Measurements from ENCODE around the gene DAB2IP. TPM values are rescaled to one million over a fixed set of nuclear protein-coding genes. Genes with fewer than 3 reads are reported as not detected.

DAB2IP gene
- total RNA-seq, 1 donor from 2014 or later: 0.75 TPM

DNA sequence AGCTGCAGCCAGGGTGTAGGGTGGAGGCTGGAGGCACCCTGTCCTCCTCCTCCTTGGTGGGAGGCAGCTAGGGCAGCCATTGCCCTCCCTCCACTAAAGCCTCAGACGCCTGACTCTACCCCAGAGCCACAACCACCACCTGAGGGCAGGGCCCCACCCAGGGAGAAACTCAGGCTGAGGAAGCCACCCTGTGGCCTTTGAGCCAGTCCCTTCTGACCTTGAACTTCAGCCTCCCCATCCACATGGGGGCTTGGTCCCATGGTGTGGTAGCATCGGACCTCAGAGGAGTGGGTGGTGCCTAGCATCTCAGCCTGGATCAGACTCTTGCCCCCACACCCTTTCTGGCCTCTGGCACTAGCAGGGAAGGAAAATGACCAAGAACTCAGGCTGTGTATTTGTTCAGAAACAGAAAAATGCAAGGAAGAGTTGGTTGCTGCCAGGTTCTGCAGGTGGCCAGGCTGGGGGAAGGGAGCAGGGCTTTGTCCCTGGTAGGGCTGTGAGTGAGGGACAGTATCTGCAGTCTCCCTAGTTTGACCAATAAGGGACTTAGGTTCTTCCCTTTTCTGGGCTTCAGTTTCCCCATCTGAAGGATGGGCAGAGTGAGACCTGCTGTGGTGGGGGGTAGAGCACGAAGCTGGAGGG lies 3.2 kb downstream of the DAB2IP start:
- H3K36me3 Mint-ChIP-seq (ENCODE audit: low read depth): no peaks in the 10 kb centered on the region
- H3K4me3 Mint-ChIP-seq: no peak overlapping the region
- ChIA-PET CTCF (no interaction called here), POLR2A (no interaction called here)
- no peak overlapping the region for H3K27ac Mint-ChIP-seq
- TF ChIP-seq, protein P1, sequence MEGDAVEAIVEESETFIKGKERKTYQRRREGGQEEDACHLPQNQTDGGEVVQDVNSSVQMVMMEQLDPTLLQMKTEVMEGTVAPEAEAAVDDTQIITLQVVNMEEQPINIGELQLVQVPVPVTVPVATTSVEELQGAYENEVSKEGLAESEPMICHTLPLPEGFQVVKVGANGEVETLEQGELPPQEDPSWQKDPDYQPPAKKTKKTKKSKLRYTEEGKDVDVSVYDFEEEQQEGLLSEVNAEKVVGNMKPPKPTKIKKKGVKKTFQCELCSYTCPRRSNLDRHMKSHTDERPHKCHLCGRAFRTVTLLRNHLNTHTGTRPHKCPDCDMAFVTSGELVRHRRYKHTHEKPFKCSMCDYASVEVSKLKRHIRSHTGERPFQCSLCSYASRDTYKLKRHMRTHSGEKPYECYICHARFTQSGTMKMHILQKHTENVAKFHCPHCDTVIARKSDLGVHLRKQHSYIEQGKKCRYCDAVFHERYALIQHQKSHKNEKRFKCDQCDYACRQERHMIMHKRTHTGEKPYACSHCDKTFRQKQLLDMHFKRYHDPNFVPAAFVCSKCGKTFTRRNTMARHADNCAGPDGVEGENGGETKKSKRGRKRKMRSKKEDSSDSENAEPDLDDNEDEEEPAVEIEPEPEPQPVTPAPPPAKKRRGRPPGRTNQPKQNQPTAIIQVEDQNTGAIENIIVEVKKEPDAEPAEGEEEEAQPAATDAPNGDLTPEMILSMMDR (IDR thresholded peaks at IDR 0.05): no peak
- no peak for DNase-seq
- intact Hi-C loops (cut with micrococcal nuclease): no loop called here
- no peak for ATAC-seq (ENCODE audit: low read depth)
- peaks cover 64% of the 10 kb centered on the region for H3K27me3 Mint-ChIP-seq
- H3K9me3 Mint-ChIP-seq: no peaks in the 10 kb centered on the region
- H3K4me1 Mint-ChIP-seq: peaks cover 17% of the 10 kb centered on the region

- TF ChIP-seq, protein P1 (IDR thresholded peaks at IDR 0.05): no peak
- H3K9me3 Mint-ChIP-seq: no peaks in the 10 kb centered on the region
- DNase-seq (no peak), ATAC-seq (ENCODE audit: low read depth) (no peak)
- POLR2A ChIA-PET: no interaction called here
- no peaks in the 10 kb centered on the region for H3K36me3 Mint-ChIP-seq (ENCODE audit: low read depth)
- intact Hi-C loops (cut with micrococcal nuclease): no loop called here
- CTCF ChIA-PET: no interaction called here
- peaks cover 62% of the 10 kb centered on the region for H3K27me3 Mint-ChIP-seq
- peaks cover 17% of the 10 kb centered on the region for H3K4me1 Mint-ChIP-seq
- no peak overlapping the region for H3K4me3 Mint-ChIP-seq
- H3K27ac Mint-ChIP-seq: no peak overlapping the region
Observed at GRCh38 chr9:121655231-121655755, 3.9 kb downstream of the DAB2IP start.

GRCh38 chr9:121656941-121657470 lies 5.6 kb downstream of the DAB2IP start:
- Mint-ChIP-seq H3K27me3 (peaks cover 61% of the 10 kb centered on the region), H3K27ac (no peak overlapping the region), H3K4me3 (no peak overlapping the region), H3K4me1 (peaks cover 7% of the 10 kb centered on the region), H3K36me3 (ENCODE audit: low read depth) (no peaks in the 10 kb centered on the region), H3K9me3 (no peaks in the 10 kb centered on the region)
- intact Hi-C loops (cut with micrococcal nuclease): no loop called here
- TF ChIP-seq, protein P1 (IDR thresholded peaks at IDR 0.05): no peak
- CTCF ChIA-PET: no interaction called here
- DNase-seq: no peak
- no peak for ATAC-seq (ENCODE audit: low read depth)
- POLR2A ChIA-PET: no interaction called here

GRCh38 chr9:121658166-121658565 lies 6.7 kb downstream of the DAB2IP start:
- H3K36me3 Mint-ChIP-seq (ENCODE audit: low read depth): no peaks in the 10 kb centered on the region
- intact Hi-C loops (cut with micrococcal nuclease): no loop called here
- TF ChIP-seq, protein P1 (IDR thresholded peaks at IDR 0.05): no peak
- ATAC-seq (ENCODE audit: low read depth): no peak
- H3K4me3 Mint-ChIP-seq: no peak overlapping the region
- no peaks in the 10 kb centered on the region for H3K9me3 Mint-ChIP-seq
- no peak overlapping the region for H3K27ac Mint-ChIP-seq
- H3K4me1 Mint-ChIP-seq: no peaks in the 10 kb centered on the region
- ChIA-PET POLR2A (no interaction called here), CTCF (no interaction called here)
- peaks cover 60% of the 10 kb centered on the region for H3K27me3 Mint-ChIP-seq
- no peak for DNase-seq

- ChIA-PET POLR2A (no interaction called here), CTCF (no interaction called here)
- H3K4me3 Mint-ChIP-seq: no peak overlapping the region
- H3K9me3 Mint-ChIP-seq: no peaks in the 10 kb centered on the region
- intact Hi-C loops (cut with micrococcal nuclease): no loop called here
- no peaks in the 10 kb centered on the region for H3K36me3 Mint-ChIP-seq (ENCODE audit: low read depth)
- peaks cover 58% of the 10 kb centered on the region for H3K27me3 Mint-ChIP-seq
- no peak for DNase-seq
- H3K27ac Mint-ChIP-seq: no peak overlapping the region
- TF ChIP-seq, protein P1 (IDR thresholded peaks at IDR 0.05): no peak
- H3K4me1 Mint-ChIP-seq: no peaks in the 10 kb centered on the region
- ATAC-seq (ENCODE audit: low read depth): no peak
Observed at GRCh38 chr9:121658591-121658990, 7.2 kb downstream of the DAB2IP start.
